ENCODE measurements around the gene RRP1B.

GRCh38 chr21:43744725-43745124, 85.4 kb downstream of the RRP1B start:
- TF ChIP-seq CTCF (IDR thresholded peaks at IDR 0.05) = no peak
- no peak for TF ChIP-seq POLR2A (IDR thresholded peaks at IDR 0.05)
- no peak for TF ChIP-seq EP300 (IDR thresholded peaks at IDR 0.05)

Data from stomach (tissue), 4 donors.